Osteocyte (in vitro differentiated cells): ENCODE data around the gene TRDN. TPM values are rescaled to one million over a fixed set of nuclear protein-coding genes. Genes with fewer than 3 reads are reported as not detected.

ENCODE experiments used
- DNase-seq: peaks from one replicate; pipeline ENCODE4 v3.0.0; 2021; ENCODE audit warnings: mixed read lengths; ENCODE audit not compliant: unreplicated experiment; ENCODE audit errors: extremely low spot score
- H3K27ac Mint-ChIP-seq: one replicate; pipeline ENCODE4 v1.8.0; 2021; ENCODE audit warnings: mild to moderate bottlenecking, mixed read lengths; ENCODE audit not compliant: unreplicated experiment
- H3K27me3 Mint-ChIP-seq: one replicate; pipeline ENCODE4 v1.8.0; 2021; ENCODE audit warnings: mixed read lengths; ENCODE audit not compliant: unreplicated experiment
- H3K36me3 Mint-ChIP-seq: one replicate; pipeline ENCODE4 v1.8.0; 2021; ENCODE audit warnings: mixed read lengths; ENCODE audit not compliant: unreplicated experiment
- H3K4me1 Mint-ChIP-seq: one replicate; pipeline ENCODE4 v1.8.0; 2021; ENCODE audit warnings: mixed read lengths; ENCODE audit not compliant: unreplicated experiment
- H3K4me3 Mint-ChIP-seq: one replicate; pipeline ENCODE4 v1.8.0; 2021; ENCODE audit warnings: mild to moderate bottlenecking, moderate library complexity, mixed read lengths; ENCODE audit not compliant: unreplicated experiment
- H3K9me3 Mint-ChIP-seq: one replicate; pipeline ENCODE4 v1.8.0; 2021; ENCODE audit warnings: mixed read lengths; ENCODE audit not compliant: unreplicated experiment
- CTCF ChIP-seq: fragments of 200-600 bp; sonication (generic); IDR thresholded peaks from 2 replicates; pipeline ENCODE4 v1.5.0; 2021; ENCODE audit warnings: antibody characterized with exemption, mild to moderate bottlenecking, moderate library complexity
- total RNA-seq: library from RNA; stranded (reverse); gene quantifications from 2 replicates; pipeline ENCODE4 v1.2.1, GENCODE V29; 2021

Gene TRDN
- total RNA-seq, 1 donor from 2014 or later = not detected

GRCh38 chr6:123427008-123427407, 209.7 kb downstream of the TRDN start:
- no peak overlapping the region for H3K27ac Mint-ChIP-seq
- no peak for TF ChIP-seq CTCF
- DNase-seq = no peak
- no peaks in the 10 kb centered on the region for H3K4me1 Mint-ChIP-seq
- peaks cover 1% of the 10 kb centered on the region for H3K27me3 Mint-ChIP-seq
- H3K9me3 Mint-ChIP-seq = no peaks in the 10 kb centered on the region
- no peak overlapping the region for H3K4me3 Mint-ChIP-seq
- no peaks in the 10 kb centered on the region for H3K36me3 Mint-ChIP-seq

- no peak overlapping the region for H3K27ac Mint-ChIP-seq
- H3K4me1 Mint-ChIP-seq = no peaks in the 10 kb centered on the region
- H3K27me3 Mint-ChIP-seq = peaks cover 21% of the 10 kb centered on the region
These were observed 213.6 kb downstream of the TRDN start for GRCh38 chr6:123423130-123423529.

GRCh38 chr6:123420512-123420911, 216.2 kb downstream of the TRDN start:
- no peak for TF ChIP-seq CTCF
- H3K4me3 Mint-ChIP-seq = no peak overlapping the region
- no peaks in the 10 kb centered on the region for H3K36me3 Mint-ChIP-seq
- no peak overlapping the region for H3K27ac Mint-ChIP-seq
- no peaks in the 10 kb centered on the region for H3K9me3 Mint-ChIP-seq
- H3K27me3 Mint-ChIP-seq = peaks cover 28% of the 10 kb centered on the region
- no peak for DNase-seq
- no peaks in the 10 kb centered on the region for H3K4me1 Mint-ChIP-seq

More at GRCh38 chr6:123423130-123423529, 213.6 kb downstream of the TRDN start:
- no peaks in the 10 kb centered on the region for H3K9me3 Mint-ChIP-seq
- H3K4me3 Mint-ChIP-seq = no peak overlapping the region
- H3K36me3 Mint-ChIP-seq = no peaks in the 10 kb centered on the region
- TF ChIP-seq CTCF = no peak
- DNase-seq = no peak

- TF ChIP-seq CTCF = no peak
- no peaks in the 10 kb centered on the region for H3K36me3 Mint-ChIP-seq
- no peak overlapping the region for H3K4me3 Mint-ChIP-seq
- H3K27me3 Mint-ChIP-seq = peaks cover 30% of the 10 kb centered on the region
- no peaks in the 10 kb centered on the region for H3K9me3 Mint-ChIP-seq
- no peak for DNase-seq
- no peaks in the 10 kb centered on the region for H3K4me1 Mint-ChIP-seq
- no peak overlapping the region for H3K27ac Mint-ChIP-seq
These were observed 218.7 kb downstream of the TRDN start for GRCh38 chr6:123418071-123418470.

GRCh38 chr6:123417535-123417934, 219.2 kb downstream of the TRDN start:
- Mint-ChIP-seq H3K4me1 (no peaks in the 10 kb centered on the region), H3K9me3 (no peaks in the 10 kb centered on the region), H3K27ac (no peak overlapping the region), H3K36me3 (no peaks in the 10 kb centered on the region), H3K27me3 (peaks cover 34% of the 10 kb centered on the region), H3K4me3 (no peak overlapping the region)
- no peak for TF ChIP-seq CTCF
- DNase-seq = no peak
